Duodenal mucosa (tissue), 2 donors: ENCODE data around the gene CCDC102A.

Experiments
- H3K27ac ChIP-seq: one replicate; pipeline ENCODE4 v1.7.0; 2013; ENCODE audit warnings: low read depth, low read length
- H3K27me3 ChIP-seq, 2 donors: one replicate each; pipeline ENCODE4 v1.7.0; 2013; ENCODE audit warnings: low read length in 2 of 2, control low read depth in 1 of 2; ENCODE audit not compliant: insufficient read depth in 2 of 2, control insufficient read depth in 1 of 2
- H3K36me3 ChIP-seq, 2 donors: one replicate each; pipeline ENCODE4 v1.7.0; 2013; ENCODE audit warnings: low read length in 2 of 2, control low read depth in 1 of 2; ENCODE audit not compliant: insufficient read depth in 2 of 2, control insufficient read depth in 1 of 2
- H3K4me1 ChIP-seq, 2 donors: one replicate each; pipeline ENCODE4 v1.7.0; 2013; ENCODE audit warnings: low read length in 2 of 2, control low read depth in 1 of 2; ENCODE audit not compliant: insufficient read depth in 2 of 2, control insufficient read depth in 1 of 2
- H3K4me3 ChIP-seq, 2 donors: one replicate each; pipeline ENCODE4 v1.7.0; 2013; ENCODE audit warnings: low read length in 2 of 2, low read depth in 1 of 2
- H3K9ac ChIP-seq, 2 donors: one replicate each; pipeline ENCODE4 v1.7.0; 2013; ENCODE audit warnings: low read length in 2 of 2, low read depth in 1 of 2
- H3K9me3 ChIP-seq, 2 donors: one replicate each; pipeline ENCODE4 v1.7.0; 2013; ENCODE audit warnings: low read length in 2 of 2, control low read depth in 1 of 2; ENCODE audit not compliant: control insufficient read depth in 1 of 2

The CCDC102A gene

GRCh38 chr16:57537194-57537505 is 779 bp upstream of the CCDC102A start:
- Histone ChIP-seq H3K4me3 (peak overlapping the region; percentile 64 to 73), H3K27me3 (no peaks in the 10 kb centered on the region), H3K4me1 (peaks cover 9 to 35% of the 10 kb centered on the region in 2 donors), H3K9ac (peak overlapping the region in 1 of 2 donors; percentile 70), H3K9me3 (no peaks in the 10 kb centered on the region), H3K27ac (no peak overlapping the region), H3K36me3 (no peaks in the 10 kb centered on the region)

GRCh38 chr16:57535680-57536305 is 578 bp downstream of the CCDC102A start:
- Histone ChIP-seq H3K27me3 (no peaks in the 10 kb centered on the region), H3K4me1 (peaks cover 20 to 46% of the 10 kb centered on the region in 2 donors)

GRCh38 chr16:57534881-57535658 is 1.3 kb downstream of the CCDC102A start:
- peaks cover 27 to 53% of the 10 kb centered on the region in 2 donors for H3K4me1 ChIP-seq
- peak overlapping the region; percentile 80 to 85 for H3K4me3 ChIP-seq
- H3K27ac ChIP-seq: no peak overlapping the region
- peaks cover 0 to 5% of the 10 kb centered on the region in 2 donors for H3K36me3 ChIP-seq
- H3K27me3 ChIP-seq: no peaks in the 10 kb centered on the region
- peak overlapping the region in 1 of 2 donors; percentile 39 for H3K9ac ChIP-seq
- H3K9me3 ChIP-seq: no peaks in the 10 kb centered on the region

More at GRCh38 chr16:57535680-57536305, 578 bp downstream of the CCDC102A start:
- peak overlapping the region; percentile 67 for H3K27ac ChIP-seq
- peak overlapping the region; percentile 80 to 85 for H3K4me3 ChIP-seq
- H3K9me3 ChIP-seq: no peaks in the 10 kb centered on the region
- H3K9ac ChIP-seq: peak overlapping the region; percentile 39 to 81
- peaks cover 0 to 5% of the 10 kb centered on the region in 2 donors for H3K36me3 ChIP-seq

GRCh38 chr16:57534337-57534880 is 2.0 kb downstream of the CCDC102A start:
- Histone ChIP-seq H3K9me3 (no peaks in the 10 kb centered on the region), H3K36me3 (peaks cover 0 to 5% of the 10 kb centered on the region in 2 donors), H3K4me3 (no peak overlapping the region), H3K27me3 (no peaks in the 10 kb centered on the region), H3K9ac (no peak overlapping the region), H3K27ac (no peak overlapping the region), H3K4me1 (peaks cover 33 to 60% of the 10 kb centered on the region in 2 donors)

- peaks cover 35 to 63% of the 10 kb centered on the region in 2 donors for H3K4me1 ChIP-seq
- no peaks in the 10 kb centered on the region for H3K9me3 ChIP-seq
- peaks cover 0 to 5% of the 10 kb centered on the region in 2 donors for H3K36me3 ChIP-seq
- H3K27me3 ChIP-seq: no peaks in the 10 kb centered on the region
- H3K9ac ChIP-seq: no peak overlapping the region
- H3K27ac ChIP-seq: no peak overlapping the region
- no peak overlapping the region for H3K4me3 ChIP-seq
Observed at GRCh38 chr16:57533431-57534336, 2.7 kb downstream of the CCDC102A start.

- Histone ChIP-seq H3K9ac (peak overlapping the region in 1 of 2 donors; percentile 25), H3K4me3 (no peak overlapping the region), H3K9me3 (no peaks in the 10 kb centered on the region), H3K4me1 (peaks cover 39 to 70% of the 10 kb centered on the region in 2 donors), H3K27me3 (no peaks in the 10 kb centered on the region), H3K36me3 (peaks cover 0 to 5% of the 10 kb centered on the region in 2 donors), H3K27ac (no peak overlapping the region)
Observed at GRCh38 chr16:57532266-57532625, 4.1 kb downstream of the CCDC102A start.

GRCh38 chr16:57531635-57532265 is 4.6 kb downstream of the CCDC102A start:
- H3K27ac ChIP-seq: no peak overlapping the region
- H3K27me3 ChIP-seq: no peaks in the 10 kb centered on the region
- no peaks in the 10 kb centered on the region for H3K9me3 ChIP-seq
- peaks cover 0 to 5% of the 10 kb centered on the region in 2 donors for H3K36me3 ChIP-seq
- no peak overlapping the region for H3K4me3 ChIP-seq
- H3K9ac ChIP-seq: no peak overlapping the region
- peaks cover 42 to 70% of the 10 kb centered on the region in 2 donors for H3K4me1 ChIP-seq

GRCh38 chr16:57531253-57531575 is 5.2 kb downstream of the CCDC102A start:
- H3K4me1 ChIP-seq: peaks cover 45 to 72% of the 10 kb centered on the region in 2 donors
- no peaks in the 10 kb centered on the region for H3K9me3 ChIP-seq
- no peak overlapping the region for H3K27ac ChIP-seq
- peak overlapping the region in 1 of 2 donors; percentile 32 for H3K9ac ChIP-seq
- H3K36me3 ChIP-seq: peaks cover 0 to 5% of the 10 kb centered on the region in 2 donors
- no peaks in the 10 kb centered on the region for H3K27me3 ChIP-seq
- no peak overlapping the region for H3K4me3 ChIP-seq

- Histone ChIP-seq H3K4me3 (peak overlapping the region; percentile 38 to 52), H3K9me3 (no peaks in the 10 kb centered on the region), H3K27ac (no peak overlapping the region), H3K27me3 (no peaks in the 10 kb centered on the region), H3K9ac (peak overlapping the region; percentile 50 to 55), H3K4me1 (peaks cover 45 to 72% of the 10 kb centered on the region in 2 donors), H3K36me3 (peaks cover 0 to 5% of the 10 kb centered on the region in 2 donors)
Observed at GRCh38 chr16:57530522-57531252, 5.7 kb downstream of the CCDC102A start.
